DOHH2 (cell line): Measurements from ENCODE around the gene SLC6A1.

Experiments used
- H3F3A ChIP-seq: fragments of 200-600 bp; sonication (generic), shearing (Covaris generic); 2 replicates; pipeline ENCODE4 v1.6.0; 2016; ENCODE audit warnings: antibody characterized with exemption, mild to moderate bottlenecking; ENCODE audit not compliant: control insufficient read depth, insufficient read depth
- H3K27ac ChIP-seq: fragments of 200-600 bp; sonication (generic); 2 replicates; pipeline ENCODE4 v1.5.1; 2014; ENCODE audit warnings: low read depth, mild to moderate bottlenecking, low read length, moderate library complexity
- H3K27me3 ChIP-seq: fragments of 200-600 bp; sonication (generic); 2 replicates; pipeline ENCODE4 v1.6.1; 2014; ENCODE audit warnings: mild to moderate bottlenecking, low read length, mixed read lengths; ENCODE audit not compliant: control insufficient read depth
- H3K36me3 ChIP-seq: fragments of 200-600 bp; sonication (generic); 2 replicates; pipeline ENCODE4 v1.6.1; 2014; ENCODE audit warnings: mild to moderate bottlenecking, low read length, moderate library complexity, mixed read lengths; ENCODE audit not compliant: control insufficient read depth
- H3K4me1 ChIP-seq: fragments of 200-600 bp; sonication (generic); 2 replicates; pipeline ENCODE4 v1.6.1; 2014; ENCODE audit warnings: mild to moderate bottlenecking, low read length, mixed read lengths; ENCODE audit not compliant: control insufficient read depth
- H3K4me2 ChIP-seq: fragments of 200-600 bp; sonication (generic); 2 replicates; pipeline ENCODE4 v1.6.0; 2014; ENCODE audit warnings: mild to moderate bottlenecking, low read length, moderate library complexity
- H3K4me3 ChIP-seq: fragments of 200-600 bp; sonication (generic); 2 replicates; pipeline ENCODE4 v1.5.1; 2014; ENCODE audit warnings: mild to moderate bottlenecking, low read length, mixed read lengths
- H3K79me2 ChIP-seq: fragments of 200-600 bp; sonication (generic); 2 replicates; pipeline ENCODE4 v1.6.1; 2014; ENCODE audit warnings: mild to moderate bottlenecking, low read length, mixed read lengths; ENCODE audit not compliant: control insufficient read depth
- H3K9me2 ChIP-seq: fragments of 200-600 bp; sonication (generic); replicated peaks from 2 replicates; pipeline ENCODE4 v1.6.1; 2014; ENCODE audit warnings: mild to moderate bottlenecking, low read length, mixed read lengths; ENCODE audit not compliant: control insufficient read depth
- H3K9me3 ChIP-seq: fragments of 200-600 bp; sonication (generic); 2 replicates; pipeline ENCODE4 v1.6.1; 2014; ENCODE audit warnings: antibody characterized with exemption, low read length, mixed read lengths; ENCODE audit not compliant: control insufficient read depth, insufficient read depth
- H4K20me1 ChIP-seq: fragments of 200-600 bp; sonication (generic); 2 replicates; pipeline ENCODE4 v1.6.0; 2014; ENCODE audit warnings: low read depth, mild to moderate bottlenecking, antibody characterized with exemption, low read length, moderate library complexity; ENCODE audit not compliant: control insufficient read depth, insufficient read depth
- EZH2phosphoT487 ChIP-seq: fragments of 200-600 bp; sonication (generic); IDR thresholded peaks from 2 replicates; pipeline ENCODE4 v1.6.1; 2017; ENCODE audit warnings: borderline replicate concordance, mild to moderate bottlenecking, antibody characterized with exemption, low read length, moderate library complexity, mixed read lengths
- TF ChIP-seq, protein P1 (sequence below): fragments of 200-600 bp; sonication (generic); IDR thresholded peaks from one replicate; pipeline ENCODE4 v1.5.1; 2014; ENCODE audit warnings: antibody characterized with exemption, mild to moderate bottlenecking, low read depth, low read length; ENCODE audit not compliant: poor library complexity, severe bottlenecking

SLC6A1 gene

DNA sequence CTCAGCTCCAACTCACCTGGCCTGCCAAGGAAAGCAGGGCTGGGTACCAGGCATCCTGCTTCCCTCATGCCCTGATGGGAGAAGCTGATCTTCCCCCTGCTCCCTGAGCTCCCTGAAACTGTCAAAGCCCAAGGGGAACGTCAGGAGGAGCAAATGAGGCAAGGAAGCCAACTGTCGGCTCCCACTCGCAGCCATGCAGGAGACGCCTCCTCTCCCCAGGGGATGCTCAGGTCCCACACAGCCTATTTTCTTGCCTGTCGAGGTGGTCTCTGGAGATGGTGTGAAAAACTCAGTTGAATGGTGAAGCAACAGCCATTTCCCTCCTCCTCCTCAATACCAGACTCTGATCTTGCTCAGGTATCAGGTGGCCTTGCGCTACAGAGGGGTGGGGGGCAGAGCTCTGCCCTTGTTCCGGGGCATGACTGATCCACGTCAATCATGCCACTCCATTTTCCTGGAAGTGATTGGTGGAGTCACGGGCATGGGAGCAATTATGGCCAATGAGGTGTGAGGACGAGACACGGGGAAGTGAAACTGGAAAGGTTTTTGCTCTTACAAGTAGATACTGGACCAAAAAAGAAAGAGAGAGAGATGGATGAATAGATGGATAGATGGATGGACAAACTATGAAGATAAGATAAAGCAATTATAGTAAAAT is 58.2 kb downstream of the SLC6A1 start:
- H3K27me3 ChIP-seq = peaks cover 8% of the 10 kb centered on the region
- no peaks in the 10 kb centered on the region for H3K9me2 ChIP-seq
- H3K27ac ChIP-seq = no peak overlapping the region
- H4K20me1 ChIP-seq = no peaks in the 10 kb centered on the region
- TF ChIP-seq, protein P1, sequence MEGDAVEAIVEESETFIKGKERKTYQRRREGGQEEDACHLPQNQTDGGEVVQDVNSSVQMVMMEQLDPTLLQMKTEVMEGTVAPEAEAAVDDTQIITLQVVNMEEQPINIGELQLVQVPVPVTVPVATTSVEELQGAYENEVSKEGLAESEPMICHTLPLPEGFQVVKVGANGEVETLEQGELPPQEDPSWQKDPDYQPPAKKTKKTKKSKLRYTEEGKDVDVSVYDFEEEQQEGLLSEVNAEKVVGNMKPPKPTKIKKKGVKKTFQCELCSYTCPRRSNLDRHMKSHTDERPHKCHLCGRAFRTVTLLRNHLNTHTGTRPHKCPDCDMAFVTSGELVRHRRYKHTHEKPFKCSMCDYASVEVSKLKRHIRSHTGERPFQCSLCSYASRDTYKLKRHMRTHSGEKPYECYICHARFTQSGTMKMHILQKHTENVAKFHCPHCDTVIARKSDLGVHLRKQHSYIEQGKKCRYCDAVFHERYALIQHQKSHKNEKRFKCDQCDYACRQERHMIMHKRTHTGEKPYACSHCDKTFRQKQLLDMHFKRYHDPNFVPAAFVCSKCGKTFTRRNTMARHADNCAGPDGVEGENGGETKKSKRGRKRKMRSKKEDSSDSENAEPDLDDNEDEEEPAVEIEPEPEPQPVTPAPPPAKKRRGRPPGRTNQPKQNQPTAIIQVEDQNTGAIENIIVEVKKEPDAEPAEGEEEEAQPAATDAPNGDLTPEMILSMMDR = no peak
- no peak for TF ChIP-seq EZH2phosphoT487
- H3K79me2 ChIP-seq = no peaks in the 10 kb centered on the region
- peaks cover 7% of the 10 kb centered on the region; the same call in 1 of the 2 replicates for H3K4me1 ChIP-seq
- H3K4me2 ChIP-seq = no peak overlapping the region
- no peaks in the 10 kb centered on the region for H3K36me3 ChIP-seq
- H3K4me3 ChIP-seq = no peak overlapping the region
- no peaks in the 10 kb centered on the region for H3K9me3 ChIP-seq
- H3F3A ChIP-seq = no peaks in the 10 kb centered on the region

DNA sequence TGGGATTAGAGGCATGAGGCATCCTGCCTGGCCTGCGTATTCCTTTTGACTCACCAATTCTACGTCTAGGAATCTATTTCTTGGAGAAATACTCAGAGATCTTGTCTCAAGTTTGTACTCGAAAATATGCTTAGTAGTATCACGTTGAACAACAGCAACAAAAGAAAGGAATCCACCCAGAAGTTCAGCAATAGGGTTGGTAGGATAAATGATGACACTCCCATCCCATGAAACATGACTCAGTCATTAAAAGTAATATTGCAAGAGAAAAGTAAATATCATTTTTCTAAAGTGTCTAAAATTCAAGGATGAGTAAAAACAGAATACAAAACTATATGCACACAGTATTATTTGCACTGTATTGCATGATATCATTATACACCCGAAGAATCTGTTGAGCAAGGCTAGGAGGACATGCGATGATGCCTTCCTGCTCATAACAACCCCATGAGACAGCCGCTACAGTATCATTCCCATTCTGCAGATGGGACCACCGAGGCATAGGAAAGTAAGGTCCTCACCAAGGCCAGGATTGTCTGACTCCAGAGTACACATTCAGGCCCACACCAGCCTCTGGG is 61.5 kb downstream of the SLC6A1 start:
- H3K27ac ChIP-seq = no peak overlapping the region
- H3K36me3 ChIP-seq = no peaks in the 10 kb centered on the region
- peaks cover 8% of the 10 kb centered on the region for H3K27me3 ChIP-seq
- H3K9me2 ChIP-seq = no peaks in the 10 kb centered on the region
- no peaks in the 10 kb centered on the region for H3K79me2 ChIP-seq
- peaks cover 7% of the 10 kb centered on the region; the same call in 1 of the 2 replicates for H3K4me1 ChIP-seq
- no peak overlapping the region for H3K4me3 ChIP-seq
- no peaks in the 10 kb centered on the region for H3F3A ChIP-seq
- H4K20me1 ChIP-seq = no peaks in the 10 kb centered on the region
- H3K4me2 ChIP-seq = no peak overlapping the region
- TF ChIP-seq EZH2phosphoT487 = no peak
- TF ChIP-seq, protein P1 = no peak
- H3K9me3 ChIP-seq = no peaks in the 10 kb centered on the region

DNA sequence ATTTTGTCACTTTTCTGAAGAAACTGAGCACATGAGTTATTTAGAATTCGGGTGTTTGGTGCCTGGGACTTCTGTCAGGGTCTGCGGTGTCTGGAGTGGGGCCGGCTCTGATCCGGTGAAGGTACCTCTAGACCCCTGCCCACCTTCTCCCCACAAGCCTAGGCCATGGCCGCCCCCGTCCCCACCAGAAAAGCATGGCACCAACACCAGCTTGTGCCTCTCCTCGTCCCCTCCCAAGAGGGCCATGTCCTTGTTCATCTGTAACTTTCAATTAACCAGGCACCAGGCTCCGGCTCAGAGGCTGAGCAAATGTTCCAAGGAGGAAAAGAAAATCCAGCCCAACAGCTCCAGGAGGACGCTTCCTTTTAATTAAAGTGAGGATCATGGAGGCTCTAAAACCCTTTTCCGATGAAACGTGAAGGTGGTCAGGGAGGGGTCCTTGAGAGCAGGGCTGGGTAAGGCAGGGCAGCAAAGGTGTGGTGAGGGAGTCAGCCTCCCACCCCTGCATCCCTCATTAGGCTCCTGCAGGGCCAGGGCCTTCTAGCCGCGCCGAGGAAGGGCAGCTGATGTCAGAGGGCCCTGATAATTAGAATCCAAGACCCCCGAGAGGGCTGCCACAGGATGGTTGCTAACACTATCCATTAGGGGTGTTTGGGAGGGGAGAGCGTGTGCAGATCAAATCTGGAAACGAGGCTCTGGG is 62.3 kb downstream of the SLC6A1 start:
- Histone ChIP-seq H4K20me1 (no peaks in the 10 kb centered on the region), H3K27ac (no peak overlapping the region), H3K36me3 (no peaks in the 10 kb centered on the region), H3K27me3 (peaks cover 8% of the 10 kb centered on the region), H3K9me3 (no peaks in the 10 kb centered on the region), H3K79me2 (no peaks in the 10 kb centered on the region), H3F3A (no peaks in the 10 kb centered on the region), H3K4me3 (no peak overlapping the region), H3K4me1 (peaks cover 7% of the 10 kb centered on the region; the same call in 1 of the 2 replicates), H3K4me2 (no peak overlapping the region), H3K9me2 (no peaks in the 10 kb centered on the region)
- no peak for TF ChIP-seq EZH2phosphoT487
- TF ChIP-seq, protein P1 = no peak
